Ishikawa (cell line): ENCODE data around the gene RHO.

Experiments used
- CEBPB ChIP-seq: IDR thresholded peaks from 2 replicates; pipeline ENCODE4 v1.6.1; 2012
- CREB1 ChIP-seq: IDR thresholded peaks from 2 replicates; pipeline ENCODE4 v1.6.1; 2012; ENCODE audit warnings: low read depth
- EGR1 ChIP-seq: IDR thresholded peaks from 2 replicates; pipeline ENCODE4 v1.6.1; 2012
- EP300 ChIP-seq: IDR thresholded peaks from 2 replicates; pipeline ENCODE4 v1.6.1; 2012; ENCODE audit warnings: borderline replicate concordance
- FOXM1 ChIP-seq: IDR thresholded peaks from 2 replicates; pipeline ENCODE4 v1.6.1; 2012; ENCODE audit warnings: low read depth, borderline replicate concordance
- NFIC ChIP-seq: IDR thresholded peaks from 2 replicates; pipeline ENCODE4 v1.6.1; 2012
- RAD21 ChIP-seq: IDR thresholded peaks from 2 replicates; pipeline ENCODE4 v1.6.1; 2012; ENCODE audit warnings: low read depth
- REST ChIP-seq: IDR thresholded peaks from 2 replicates; pipeline ENCODE4 v1.6.1; 2012; ENCODE audit warnings: low read depth, mild to moderate bottlenecking
- TAF1 ChIP-seq: IDR thresholded peaks from 2 replicates; pipeline ENCODE4 v1.6.1; 2012; ENCODE audit warnings: low read depth, mild to moderate bottlenecking
- TCF12 ChIP-seq: IDR thresholded peaks from 2 replicates; pipeline ENCODE4 v1.6.1; 2012; ENCODE audit warnings: low read depth
- TEAD4 ChIP-seq: IDR thresholded peaks from 2 replicates; pipeline ENCODE4 v1.6.1; 2012
- USF1 ChIP-seq: IDR thresholded peaks from 2 replicates; pipeline ENCODE4 v1.6.1; 2012
- YY1 ChIP-seq: IDR thresholded peaks from 2 replicates; pipeline ENCODE4 v1.6.1; 2012; ENCODE audit warnings: low read depth
- ZBTB7A ChIP-seq: IDR thresholded peaks from 2 replicates; pipeline ENCODE4 v1.6.1; 2012; ENCODE audit warnings: low read depth
- TF ChIP-seq, protein P1 (sequence below): IDR thresholded peaks from 2 replicates; pipeline ENCODE4 v1.6.1; 2012

Gene RHO

GRCh38 chr3:129559565-129560079 is 31.2 kb downstream of the RHO start:
- TF ChIP-seq, protein P1, sequence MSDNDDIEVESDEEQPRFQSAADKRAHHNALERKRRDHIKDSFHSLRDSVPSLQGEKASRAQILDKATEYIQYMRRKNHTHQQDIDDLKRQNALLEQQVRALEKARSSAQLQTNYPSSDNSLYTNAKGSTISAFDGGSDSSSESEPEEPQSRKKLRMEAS: no peak
- TF ChIP-seq CEBPB: no peak
- no peak for TF ChIP-seq TAF1
- no peak for TF ChIP-seq USF1
- TF ChIP-seq RAD21: no peak
- no peak for TF ChIP-seq EGR1
- TF ChIP-seq REST: no peak
- TF ChIP-seq EP300: no peak
- TF ChIP-seq ZBTB7A: no peak
- TF ChIP-seq NFIC: no peak
- no peak for TF ChIP-seq TEAD4
- TF ChIP-seq CREB1: no peak

GRCh38 chr3:129560269-129560787 is 31.9 kb downstream of the RHO start:
- TF ChIP-seq RAD21 (no peak), TCF12 (no peak), TEAD4 (no peak), USF1 (no peak), ZBTB7A (no peak), NFIC (no peak), EP300 (no peak), REST (no peak), YY1 (no peak)

- no peak for TF ChIP-seq RAD21
- TF ChIP-seq TEAD4: no peak
- TF ChIP-seq CREB1: no peak
- TF ChIP-seq NFIC: no peak
- TF ChIP-seq FOXM1: no peak
- TF ChIP-seq, protein P1: no peak
- TF ChIP-seq TAF1: no peak
- no peak for TF ChIP-seq CEBPB
- TF ChIP-seq EGR1: no peak
- no peak for TF ChIP-seq ZBTB7A
- TF ChIP-seq TCF12: no peak
- TF ChIP-seq YY1: no peak
- TF ChIP-seq REST: no peak
- no peak for TF ChIP-seq USF1
These were observed 32.6 kb downstream of the RHO start for GRCh38 chr3:129560911-129561594.

GRCh38 chr3:129561619-129562248 is 33.3 kb downstream of the RHO start:
- TF ChIP-seq TAF1: no peak
- TF ChIP-seq YY1: no peak
- no peak for TF ChIP-seq CEBPB
- no peak for TF ChIP-seq NFIC
